ENCODE data around the gene RUSC1.

The RUSC1 gene

DNA sequence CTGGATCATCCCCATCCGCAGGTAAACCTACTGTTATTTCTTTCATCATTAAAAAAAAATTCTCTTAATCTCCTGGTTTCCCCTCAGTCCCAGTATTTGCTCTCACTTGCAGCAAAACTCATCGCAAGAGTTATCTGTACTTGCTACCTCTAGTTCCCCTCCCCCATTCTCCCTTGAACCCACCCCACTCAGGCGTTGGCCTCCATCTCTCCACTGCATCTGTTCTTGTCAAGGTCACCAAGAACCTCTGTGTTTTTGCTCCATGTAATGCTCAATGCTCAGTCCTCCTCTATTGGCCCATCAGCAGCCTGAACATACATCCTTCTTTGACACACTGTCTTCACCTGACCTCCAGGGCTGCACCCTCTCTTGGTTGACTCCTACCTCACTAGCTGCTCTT lies 24.0 kb upstream of the RUSC1 start:
- no peak for DNase-seq

DNA sequence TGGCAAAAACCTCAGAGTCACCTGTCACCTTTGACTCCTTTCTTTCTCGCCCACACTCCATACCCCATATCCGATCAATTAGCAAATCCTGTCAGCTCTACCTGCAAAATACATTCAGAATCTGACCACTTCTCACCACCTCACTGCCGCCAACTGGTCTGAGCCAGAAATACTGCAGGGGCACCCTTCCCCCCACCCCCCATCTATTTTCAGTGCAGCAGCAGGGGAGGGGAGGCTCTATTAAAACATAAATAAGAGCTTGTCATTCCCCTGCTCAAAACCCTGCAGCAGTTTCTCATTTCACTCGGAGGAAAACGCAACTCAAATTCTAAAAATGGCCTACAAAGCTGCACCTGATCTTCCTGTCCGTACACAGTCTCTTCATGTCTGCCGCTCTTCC lies 23.3 kb upstream of the RUSC1 start:
- no peak for DNase-seq

DNA sequence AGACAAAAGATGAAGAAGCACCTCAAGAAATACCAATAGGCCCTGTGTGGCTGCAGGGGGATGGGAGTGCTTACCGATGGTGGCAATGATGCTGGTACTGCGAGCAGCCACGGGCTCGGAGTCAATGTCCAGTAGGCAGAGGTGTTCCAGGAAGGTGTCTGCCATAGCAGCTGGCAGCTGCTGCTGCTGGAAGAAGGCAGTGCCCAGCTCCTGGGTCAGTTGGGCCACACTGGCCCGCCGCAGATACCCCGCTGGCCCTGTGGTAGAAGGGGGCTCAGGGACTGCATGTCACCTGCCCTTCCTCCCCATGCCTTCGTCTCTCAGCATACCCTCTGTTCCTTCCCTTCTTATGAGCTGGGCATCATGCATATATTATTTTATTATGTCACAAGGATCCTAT lies 20.7 kb upstream of the RUSC1 start:
- no peak for DNase-seq

DNA sequence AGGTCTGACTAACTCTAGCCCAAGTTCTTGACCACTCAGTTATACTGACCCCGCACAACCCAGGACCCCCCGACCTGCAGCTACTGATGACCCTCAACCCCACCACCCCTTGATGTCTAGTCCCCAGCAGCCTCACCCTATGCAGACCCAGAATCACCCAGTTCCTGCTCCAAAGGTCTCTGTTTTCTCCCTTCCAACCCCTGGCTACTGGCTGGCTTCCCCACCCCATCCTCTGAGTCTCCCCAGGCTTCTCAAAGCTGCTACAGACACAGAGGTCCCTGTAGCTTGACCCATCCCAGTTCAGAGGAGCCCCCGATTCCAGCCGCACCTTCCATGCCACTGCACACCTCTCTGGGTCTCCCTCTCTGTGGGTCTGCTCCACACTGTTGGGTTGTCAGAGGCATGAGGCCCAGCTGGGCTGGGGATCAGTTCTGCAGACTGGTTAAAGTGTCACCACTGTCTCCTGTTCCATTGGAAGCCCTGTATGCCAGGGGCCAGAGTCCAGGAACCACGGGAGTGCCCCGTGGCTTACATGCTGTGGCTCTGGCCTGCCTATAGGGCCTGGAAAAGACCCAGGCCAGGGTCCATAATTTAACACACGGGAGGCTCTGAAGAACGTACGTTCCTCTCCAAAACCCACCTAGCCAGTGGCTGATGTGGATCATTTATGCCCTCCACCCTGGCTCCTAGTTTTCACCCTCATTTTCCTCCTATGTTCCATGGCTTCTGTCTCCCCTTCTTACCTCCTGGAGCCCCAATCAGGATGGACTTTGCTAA lies 20.0 kb upstream of the RUSC1 start:
- DNase-seq = no peak

DNA sequence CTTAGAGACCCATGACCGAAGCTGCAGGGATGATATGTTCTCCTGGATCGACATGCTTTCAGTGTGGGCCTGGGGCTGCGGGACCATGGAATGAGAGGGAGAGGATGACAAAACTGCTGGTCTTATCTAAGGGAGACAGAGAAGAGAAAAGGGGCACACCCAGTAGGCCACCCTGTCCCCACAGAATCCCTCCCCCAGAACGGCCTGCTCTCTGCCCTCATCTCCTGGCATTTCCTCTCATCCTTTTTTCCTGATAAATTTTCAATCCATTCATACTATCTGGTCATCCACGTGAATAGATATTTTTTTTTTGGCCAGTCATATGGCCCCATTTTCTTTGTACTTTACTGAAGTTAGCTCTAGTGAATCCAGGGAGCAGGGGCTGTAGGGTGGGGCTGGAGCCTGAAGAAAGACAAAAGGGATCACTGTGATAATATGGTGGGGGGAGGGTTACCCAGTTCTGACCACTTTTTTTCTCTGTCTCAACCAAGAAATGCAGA lies 19.3 kb upstream of the RUSC1 start, which contains the start of gene PKLR:
Gene PKLR, minus strand, starts transcription at position 97 of the 500 bp plus-strand sequence. Its CDS starts 43 bp downstream, at position 54.
- no peak for DNase-seq

DNA sequence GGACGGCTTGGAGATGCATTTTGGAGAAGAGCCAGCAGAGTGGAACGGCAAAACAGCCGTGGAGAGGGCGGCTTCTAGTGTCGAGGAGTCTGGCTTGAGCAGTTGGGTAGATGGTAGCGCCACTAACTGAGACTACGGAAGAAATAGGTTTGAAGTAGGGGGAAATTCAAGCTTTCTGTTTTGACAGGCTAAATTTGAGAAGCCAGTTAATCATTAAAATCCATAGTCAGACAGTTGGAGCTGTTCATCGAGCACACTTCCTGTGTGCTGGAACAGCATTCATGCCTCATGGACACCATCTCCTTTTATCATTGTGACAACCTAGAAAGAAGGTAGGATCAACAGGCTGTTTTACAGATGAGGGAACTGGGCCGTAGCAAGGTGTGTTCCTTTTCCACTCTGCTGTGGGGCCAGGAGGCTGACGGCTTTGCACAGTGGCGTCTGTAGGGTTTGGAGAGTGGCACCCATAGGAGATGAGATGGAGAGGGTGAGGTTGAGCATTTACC lies 16.1 kb upstream of the RUSC1 start:
- DNase-seq = no peak

DNA sequence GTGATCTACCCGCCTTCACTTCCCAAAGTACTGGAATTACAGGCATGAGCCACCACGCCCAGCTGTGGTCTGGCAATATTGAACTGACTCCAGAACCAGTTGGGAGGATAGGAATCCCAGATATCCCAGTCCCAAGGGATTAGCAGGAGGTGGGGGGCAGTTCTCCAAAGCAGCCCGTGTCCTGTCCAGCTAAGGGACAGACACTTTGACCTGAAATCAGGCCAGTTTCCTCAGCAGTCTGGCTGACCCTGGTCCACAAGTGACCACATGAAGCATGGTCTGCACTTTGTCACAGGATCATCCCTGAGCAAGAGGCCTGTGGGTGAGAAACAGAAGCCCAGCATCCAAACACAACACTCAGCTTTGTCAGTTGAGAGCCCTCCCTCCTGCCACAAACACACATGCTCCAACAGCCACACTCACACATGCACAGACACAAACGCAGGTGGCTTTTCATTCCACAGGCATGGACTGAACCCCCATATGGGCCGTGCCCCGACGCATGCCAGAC lies 14.8 kb upstream of the RUSC1 start:
- no peak for DNase-seq

DNA sequence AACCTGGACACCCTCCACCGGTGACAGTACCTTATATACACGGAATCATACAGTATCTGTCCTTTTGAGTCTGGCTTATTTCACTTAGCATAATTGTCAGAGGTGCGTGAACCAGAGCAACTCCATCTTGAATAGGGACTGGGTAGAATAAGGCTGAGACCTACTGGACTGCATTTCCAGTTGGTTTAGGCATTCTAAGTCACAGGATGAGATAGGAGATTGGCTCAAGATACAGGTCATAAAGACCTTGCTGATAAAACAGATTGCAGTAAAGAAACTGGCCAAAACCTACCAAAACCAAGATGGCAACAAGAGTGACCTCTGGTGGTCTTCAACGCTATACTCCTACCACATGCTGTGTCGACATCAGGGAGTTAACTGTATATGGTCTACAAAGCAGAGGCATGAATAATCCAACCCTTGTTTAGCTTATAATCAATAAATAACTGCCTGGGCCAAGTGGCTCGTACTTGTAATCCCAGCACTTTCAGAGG lies 13.4 kb upstream of the RUSC1 start:
- DNase-seq = peak; percentile 46 to 68

DNA sequence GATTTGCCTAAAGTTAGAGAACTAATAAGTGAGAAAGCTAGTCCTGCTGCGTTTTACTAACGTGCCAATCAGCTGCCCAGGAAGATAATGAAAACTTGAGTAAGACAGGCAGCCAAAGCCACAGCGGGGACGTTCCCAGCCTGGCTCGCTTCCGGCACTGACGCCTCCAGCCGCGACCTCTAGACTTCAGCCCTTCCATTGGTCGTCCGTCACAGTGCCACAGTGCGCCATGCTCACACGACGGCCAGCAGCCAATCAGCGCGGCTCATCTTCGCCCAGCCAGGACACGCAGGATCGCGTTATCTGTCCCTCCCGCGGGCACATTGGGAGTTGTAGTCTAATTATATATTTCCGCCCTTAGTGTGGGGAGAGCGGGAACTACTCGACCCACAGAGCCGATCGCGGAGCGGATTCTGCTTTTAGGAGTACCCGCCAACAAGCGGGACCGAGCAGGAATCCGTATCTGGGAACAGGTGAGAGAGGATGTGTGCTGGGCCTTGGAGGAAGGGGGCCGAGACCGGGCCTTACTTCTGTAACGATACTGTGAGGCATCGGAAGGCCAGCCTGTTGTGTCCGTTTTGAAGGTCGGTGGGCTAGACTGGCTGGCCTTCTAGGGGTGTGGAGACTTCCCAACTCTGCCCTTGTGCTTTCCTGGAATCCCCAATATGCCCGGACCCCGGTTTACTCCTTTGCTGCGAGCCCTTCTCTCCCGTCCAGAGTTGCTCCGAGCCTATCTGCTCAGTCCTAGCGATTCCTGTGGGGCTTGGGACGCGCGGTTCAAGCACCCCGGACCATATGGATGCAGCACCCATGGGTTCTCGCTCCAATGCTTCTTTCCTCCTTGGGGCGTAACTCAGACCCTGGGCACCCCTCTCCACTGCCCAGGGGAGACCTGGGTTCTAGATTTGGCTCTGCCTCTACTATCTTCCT lies 11.9 kb upstream of the RUSC1 start, which contains the start of gene FDPS:
Gene FDPS, plus strand, starts transcription at position 374 of the 930 bp plus-strand sequence. CDS start 924 bp downstream, outside the sequence.
- DNase-seq = peak; percentile 98 to 99

DNA sequence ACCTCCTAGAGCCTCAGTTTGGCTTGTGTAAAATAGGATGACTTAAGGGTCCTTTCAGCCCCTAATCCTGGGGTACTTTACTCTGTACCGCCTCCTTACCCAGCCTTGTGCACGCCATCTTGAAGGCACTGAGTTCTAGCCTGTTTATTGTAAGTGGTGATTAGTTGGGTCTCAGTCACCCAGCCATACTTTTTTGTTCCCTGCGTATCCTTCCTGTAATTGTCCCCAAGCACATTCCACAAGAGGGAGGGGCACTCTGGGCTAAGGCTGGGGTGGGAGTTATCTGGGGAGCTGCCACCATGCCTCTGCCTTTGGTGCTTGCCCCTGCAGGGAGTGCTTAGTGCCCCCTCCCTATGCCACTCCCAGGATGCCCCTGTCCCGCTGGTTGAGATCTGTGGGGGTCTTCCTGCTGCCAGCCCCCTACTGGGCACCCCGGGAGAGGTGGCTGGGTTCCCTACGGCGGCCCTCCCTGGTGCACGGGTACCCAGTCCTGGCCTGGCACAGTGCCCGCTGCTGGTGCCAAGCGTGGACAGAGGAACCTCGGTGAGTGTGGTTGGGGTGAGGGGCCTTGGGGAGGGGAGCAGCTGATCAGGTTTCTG lies 11.2 kb upstream of the RUSC1 start:
- peak in 1 of 2 experiments; percentile 20 for DNase-seq

DNA sequence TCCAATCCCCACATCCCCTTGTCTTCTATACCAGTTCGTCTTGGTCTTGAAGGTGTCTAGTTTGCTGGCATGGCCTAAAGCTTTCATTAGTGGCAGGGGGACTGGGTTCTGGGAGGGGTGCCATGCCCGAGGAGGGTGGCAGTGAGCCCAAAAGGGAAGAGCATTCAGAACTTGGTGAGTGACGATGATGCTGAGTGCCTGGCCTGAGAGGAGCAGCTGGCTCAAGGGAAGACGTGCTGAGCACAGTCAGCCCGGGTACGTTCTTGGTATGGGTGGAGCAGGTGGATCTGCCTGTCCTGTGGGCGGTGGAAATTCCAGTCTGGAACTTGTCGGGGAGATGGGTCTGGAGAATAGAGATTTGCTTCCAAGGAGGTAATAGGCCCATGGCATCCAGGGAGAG lies 7.4 kb upstream of the RUSC1 start:
- DNase-seq = no peak

DNA sequence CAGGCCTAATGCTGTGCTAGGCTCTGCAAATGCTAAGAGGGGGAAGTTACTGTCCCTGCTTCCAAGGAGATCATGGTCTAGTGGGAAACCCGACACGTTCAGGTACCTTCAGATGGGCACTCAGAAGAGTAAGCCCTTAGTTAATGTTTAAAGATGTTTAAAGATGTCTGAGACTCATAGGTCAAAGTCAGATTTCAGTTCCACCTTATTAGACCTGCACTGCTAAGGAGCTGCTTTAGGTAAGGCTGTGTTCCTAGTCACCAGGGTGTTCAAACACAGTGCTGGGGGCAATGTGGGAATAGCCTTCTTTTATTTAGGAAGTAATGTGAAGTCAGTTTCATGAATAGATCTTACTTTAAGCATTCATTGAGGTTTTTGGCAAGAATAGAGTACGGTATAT lies 3.8 kb upstream of the RUSC1 start:
- no peak for DNase-seq

DNA sequence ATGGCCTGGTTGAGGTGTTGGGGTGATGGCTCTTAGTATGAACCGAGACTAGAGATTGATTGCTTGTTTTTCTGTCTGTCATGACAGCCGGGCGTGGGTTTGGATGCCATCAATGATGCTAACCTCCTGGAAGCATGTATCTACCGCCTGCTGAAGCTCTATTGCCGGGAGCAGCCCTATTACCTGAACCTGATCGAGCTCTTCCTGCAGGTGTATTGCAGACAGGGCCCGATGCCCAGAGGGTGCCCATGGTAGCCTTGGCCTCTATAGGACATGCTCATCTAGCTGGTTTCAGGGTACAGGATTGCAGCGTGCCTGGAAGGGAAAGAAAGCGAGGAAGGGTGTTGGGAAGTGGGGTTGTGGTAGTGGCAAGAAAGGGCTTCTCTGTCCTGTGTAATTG lies 2.6 kb upstream of the RUSC1 start:
- no peak for DNase-seq

DNA sequence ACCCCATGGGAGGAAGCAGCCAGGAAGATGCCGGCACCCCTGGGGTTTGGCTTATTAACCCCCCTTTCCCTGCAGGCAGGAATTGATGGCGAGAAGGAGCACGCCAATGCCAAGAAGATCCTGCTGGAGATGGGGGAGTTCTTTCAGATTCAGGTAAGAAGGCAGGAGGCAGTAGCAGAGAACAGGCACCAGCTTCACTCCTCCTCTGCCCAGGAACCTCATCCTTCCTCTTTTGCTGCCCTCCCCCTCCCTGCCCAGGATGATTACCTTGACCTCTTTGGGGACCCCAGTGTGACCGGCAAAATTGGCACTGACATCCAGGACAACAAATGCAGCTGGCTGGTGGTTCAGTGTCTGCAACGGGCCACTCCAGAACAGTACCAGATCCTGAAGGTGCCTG lies 1.2 kb upstream of the RUSC1 start:
- DNase-seq = no peak

DNA sequence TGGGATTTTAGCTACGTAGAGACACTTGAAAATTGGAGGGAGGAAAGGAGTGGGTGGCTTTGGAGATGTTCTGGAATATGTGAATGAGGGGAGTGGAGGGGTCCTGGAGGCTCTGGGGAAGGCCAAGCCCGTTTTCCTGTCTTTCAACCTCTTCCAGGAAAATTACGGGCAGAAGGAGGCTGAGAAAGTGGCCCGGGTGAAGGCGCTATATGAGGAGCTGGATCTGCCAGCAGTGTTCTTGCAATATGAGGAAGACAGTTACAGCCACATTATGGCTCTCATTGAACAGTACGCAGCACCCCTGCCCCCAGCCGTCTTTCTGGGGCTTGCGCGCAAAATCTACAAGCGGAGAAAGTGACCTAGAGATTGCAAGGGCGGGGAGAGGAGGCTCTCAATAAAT lies 442 bp upstream of the RUSC1 start:
- DNase-seq = no peak

DNA sequence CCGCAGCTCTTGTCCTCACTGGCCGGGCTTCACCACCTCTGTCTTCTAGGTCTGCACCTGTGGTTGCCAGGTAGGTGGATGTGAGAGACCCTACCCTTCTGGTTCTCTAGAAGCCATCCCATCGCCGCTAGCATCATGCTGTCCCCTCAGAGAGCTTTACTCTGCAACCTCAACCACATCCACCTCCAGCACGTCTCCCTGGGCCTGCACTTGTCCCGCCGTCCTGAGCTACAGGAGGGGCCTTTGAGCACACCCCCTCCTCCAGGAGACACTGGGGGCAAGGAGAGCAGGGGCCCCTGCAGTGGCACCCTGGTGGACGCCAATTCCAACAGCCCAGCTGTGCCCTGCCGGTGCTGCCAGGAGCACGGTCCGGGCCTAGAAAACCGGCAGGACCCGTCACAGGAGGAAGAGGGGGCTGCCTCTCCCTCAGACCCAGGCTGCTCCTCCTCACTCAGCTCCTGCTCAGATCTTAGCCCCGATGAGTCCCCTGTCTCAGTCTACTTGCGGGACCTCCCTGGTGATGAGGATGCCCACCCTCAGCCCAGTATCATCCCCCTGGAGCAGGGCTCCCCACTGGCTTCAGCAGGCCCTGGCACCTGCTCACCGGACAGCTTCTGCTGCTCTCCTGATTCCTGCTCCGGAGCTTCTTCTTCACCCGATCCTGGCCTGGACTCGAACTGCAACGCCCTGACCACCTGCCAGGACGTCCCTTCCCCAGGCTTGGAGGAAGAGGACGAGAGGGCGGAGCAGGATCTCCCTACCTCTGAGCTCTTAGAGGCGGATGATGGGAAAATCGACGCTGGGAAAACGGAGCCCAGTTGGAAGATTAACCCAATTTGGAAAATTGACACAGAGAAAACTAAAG lies 1.2 kb downstream of the RUSC1 start:
- DNase-seq = no peak

DNA sequence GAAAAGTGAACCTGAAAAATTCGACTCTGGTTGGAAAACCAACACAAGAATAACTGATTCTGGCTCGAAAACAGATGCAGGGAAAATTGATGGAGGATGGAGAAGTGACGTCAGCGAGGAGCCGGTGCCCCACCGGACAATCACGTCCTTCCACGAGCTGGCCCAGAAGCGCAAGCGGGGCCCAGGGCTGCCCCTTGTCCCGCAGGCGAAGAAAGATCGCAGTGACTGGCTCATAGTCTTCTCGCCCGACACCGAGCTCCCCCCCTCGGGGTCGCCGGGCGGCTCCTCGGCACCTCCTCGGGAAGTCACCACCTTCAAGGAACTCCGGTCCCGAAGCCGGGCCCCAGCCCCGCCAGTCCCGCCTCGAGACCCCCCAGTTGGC lies 1.9 kb downstream of the RUSC1 start:
- peak; percentile 22 to 44 for DNase-seq

DNA sequence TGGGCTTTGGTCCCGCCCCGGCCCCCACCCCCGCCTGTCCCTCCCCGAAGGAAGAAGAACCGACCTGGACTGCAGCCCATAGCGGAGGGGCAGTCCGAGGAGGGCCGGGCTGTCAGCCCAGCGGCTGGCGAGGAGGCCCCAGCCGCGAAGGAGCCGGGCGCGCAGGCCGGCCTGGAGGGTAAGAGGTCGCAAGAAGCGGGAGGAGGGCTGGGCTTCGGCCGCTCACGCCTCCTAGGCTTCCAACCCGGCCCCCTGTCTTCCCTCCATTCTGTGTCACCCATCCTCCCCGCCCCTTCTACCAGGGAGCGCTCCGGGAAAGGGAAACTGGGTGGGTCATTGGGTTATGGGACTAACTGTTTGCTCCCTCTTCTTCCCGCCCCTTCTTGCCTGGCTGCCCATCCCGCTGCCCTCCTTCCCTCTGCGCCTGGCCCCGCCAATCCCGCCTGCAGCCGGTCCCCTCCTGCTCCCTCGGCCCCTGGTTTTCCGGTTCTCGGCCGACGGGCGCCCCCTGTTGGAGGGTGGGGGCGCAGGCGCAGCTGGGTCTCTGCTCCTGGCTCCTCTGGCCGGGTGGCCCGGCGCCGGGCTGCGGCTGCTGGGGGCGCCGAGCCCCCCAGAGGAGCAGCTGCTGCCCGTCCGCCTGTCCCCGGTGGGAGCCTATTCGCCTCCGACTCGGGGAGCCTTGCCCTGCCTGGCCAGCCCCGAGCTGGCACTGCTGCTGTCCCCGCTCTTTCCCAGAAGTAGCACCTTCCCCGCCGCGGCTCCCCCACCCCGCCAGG lies 2.4 kb downstream of the RUSC1 start:
- DNase-seq = peak; percentile 95 to 96

DNA sequence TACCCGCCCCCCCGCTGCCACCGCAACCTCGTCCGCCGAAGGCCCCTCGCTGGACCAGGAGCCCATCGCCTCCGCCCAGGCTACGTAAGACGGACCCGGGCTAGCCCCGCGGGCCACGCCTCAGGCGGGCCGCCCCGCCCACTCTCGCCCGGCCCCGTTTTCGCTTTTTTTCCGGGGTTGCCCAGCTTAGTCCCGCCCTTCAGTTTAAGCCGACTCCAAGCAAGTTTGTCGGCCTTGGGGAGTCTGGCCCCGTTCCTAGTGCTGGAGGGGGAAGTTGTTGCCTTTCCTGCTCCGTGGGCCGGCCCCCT lies 3.0 kb downstream of the RUSC1 start:
- DNase-seq = peak; percentile 73 to 79

DNA sequence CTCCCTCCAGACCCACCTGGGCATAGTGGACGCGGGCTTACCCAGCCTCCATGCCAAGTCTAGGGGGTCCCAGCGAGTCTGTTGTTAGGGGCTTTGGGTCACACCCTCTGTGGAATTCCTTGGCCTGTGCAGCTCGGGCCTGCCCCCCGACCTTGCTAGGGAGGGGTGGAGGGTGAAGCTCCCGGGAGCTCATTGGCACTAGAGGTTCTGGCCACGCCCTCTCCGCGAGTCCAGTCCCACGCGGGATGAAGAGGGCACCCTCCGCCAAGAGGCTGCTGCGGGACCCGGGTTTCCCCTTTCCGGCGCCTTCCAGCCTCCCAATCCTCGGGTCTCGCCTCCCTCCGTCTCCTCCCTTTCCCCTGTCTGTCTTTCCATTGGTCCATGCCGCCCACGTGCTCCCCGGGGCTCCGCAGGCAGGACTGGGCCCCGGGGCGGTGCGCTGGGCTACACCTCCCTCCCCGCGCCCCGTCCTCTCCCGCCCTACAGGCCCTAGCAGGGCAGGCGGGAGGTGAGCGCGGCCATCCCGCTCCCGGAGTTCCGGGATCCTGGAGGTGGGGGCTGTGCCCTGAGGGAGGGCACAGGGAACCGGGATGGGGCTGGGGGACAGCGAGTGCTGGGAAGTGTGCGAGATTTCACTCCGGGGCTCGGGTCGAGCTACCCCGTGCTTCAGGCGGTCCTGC lies 3.5 kb downstream of the RUSC1 start:
- DNase-seq = peak; percentile 96 to 98

All from Kasumi-1 (cell line).